K562 treated with DMSO at 1 percent for 4 hours (cell line): ENCODE data around the gene CD59. TPM values are rescaled to one million over a fixed set of nuclear protein-coding genes. Genes with fewer than 3 reads are reported as not detected.

ENCODE experiments used
- total RNA-seq: library from RNA; unstranded; fragments of 300-600 nt; gene quantifications from 2 replicates; pipeline ENCODE4 v1.2.3, GENCODE V29; 2022; ENCODE audit not compliant: insufficient read depth

The CD59 gene, protein sequence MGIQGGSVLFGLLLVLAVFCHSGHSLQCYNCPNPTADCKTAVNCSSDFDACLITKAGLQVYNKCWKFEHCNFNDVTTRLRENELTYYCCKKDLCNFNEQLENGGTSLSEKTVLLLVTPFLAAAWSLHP
- 113 and 132 TPM in 2 replicates for total RNA-seq

DNA sequence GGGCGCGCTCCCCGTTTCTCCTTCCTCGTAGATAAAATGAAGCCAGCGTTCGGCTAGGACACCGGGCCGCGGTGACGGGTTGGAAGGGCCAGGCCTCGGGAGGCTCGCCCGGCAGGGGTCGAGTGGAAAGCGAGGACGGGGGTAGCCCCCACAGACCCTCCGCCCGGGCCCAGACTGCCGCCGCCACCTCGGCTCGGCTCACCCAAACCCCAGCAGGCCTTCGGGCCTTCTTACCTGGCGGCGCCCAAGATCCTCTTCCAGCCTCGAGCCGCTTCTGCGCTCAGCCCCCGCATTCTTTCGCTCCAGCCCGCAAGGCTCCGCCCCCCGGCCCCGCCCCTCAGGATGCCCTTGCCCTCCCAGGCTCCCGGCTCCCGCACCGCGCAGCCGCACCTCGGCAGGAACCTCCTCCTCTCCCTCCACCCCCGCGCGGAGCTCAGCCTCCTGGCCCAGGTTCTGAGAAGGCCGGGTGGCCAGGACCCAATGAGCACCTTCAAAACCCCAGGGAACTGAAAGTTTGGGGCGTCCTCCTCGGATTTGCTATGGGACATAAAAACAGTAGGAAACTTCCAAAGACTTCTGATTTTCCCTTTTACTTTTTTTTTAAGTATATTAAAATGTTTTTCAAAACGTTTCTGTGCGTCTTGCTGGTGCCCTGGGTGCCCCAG, at the start of gene CD59:
Gene CD59, minus strand, starts transcription at position 276 of the 665 bp plus-strand sequence. CDS start 13,978 bp downstream, outside the sequence.

DNA sequence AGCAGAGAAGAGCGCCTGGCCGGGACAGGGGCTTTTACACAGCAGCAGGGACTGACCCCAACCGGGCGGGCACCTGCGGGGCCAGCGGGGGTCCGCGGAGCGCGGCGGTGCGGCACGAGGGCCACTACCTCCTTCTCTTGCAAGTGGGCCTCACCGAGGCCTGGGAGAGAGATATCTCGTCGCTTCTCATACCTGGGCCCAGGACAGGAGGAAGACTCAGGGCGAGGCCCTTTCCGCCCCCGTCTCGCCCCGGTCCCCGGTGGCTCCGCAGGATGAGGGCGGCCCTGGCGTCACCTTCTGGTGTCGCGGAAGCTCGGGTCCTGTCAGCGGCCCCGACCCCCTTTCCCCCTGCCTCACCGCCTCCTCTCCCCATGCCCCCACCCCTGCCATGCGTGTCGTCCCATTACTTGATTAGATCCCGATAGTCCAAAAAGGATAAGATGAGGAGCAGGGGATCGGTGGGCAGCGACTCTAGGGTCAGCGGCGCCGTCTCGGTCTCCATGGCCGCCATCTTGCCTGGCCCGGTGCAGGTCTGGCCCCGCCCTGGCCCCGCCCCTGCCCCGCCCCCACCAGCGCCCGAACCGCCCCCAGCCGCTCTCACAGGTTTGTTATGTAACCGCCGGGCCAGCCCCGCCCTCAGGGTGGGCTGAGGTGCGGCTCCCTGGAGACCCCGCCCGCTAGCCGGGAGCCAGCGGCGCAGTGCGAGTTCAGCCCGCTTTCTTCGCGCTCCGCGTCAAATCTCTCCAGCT, 37.9 kb upstream of the CD59 start, which contains the start of gene FBXO3:
Gene FBXO3, minus strand, starts transcription at position 534 of the 749 bp plus-strand sequence. Its CDS starts 23 bp downstream, at position 511.

DNA sequence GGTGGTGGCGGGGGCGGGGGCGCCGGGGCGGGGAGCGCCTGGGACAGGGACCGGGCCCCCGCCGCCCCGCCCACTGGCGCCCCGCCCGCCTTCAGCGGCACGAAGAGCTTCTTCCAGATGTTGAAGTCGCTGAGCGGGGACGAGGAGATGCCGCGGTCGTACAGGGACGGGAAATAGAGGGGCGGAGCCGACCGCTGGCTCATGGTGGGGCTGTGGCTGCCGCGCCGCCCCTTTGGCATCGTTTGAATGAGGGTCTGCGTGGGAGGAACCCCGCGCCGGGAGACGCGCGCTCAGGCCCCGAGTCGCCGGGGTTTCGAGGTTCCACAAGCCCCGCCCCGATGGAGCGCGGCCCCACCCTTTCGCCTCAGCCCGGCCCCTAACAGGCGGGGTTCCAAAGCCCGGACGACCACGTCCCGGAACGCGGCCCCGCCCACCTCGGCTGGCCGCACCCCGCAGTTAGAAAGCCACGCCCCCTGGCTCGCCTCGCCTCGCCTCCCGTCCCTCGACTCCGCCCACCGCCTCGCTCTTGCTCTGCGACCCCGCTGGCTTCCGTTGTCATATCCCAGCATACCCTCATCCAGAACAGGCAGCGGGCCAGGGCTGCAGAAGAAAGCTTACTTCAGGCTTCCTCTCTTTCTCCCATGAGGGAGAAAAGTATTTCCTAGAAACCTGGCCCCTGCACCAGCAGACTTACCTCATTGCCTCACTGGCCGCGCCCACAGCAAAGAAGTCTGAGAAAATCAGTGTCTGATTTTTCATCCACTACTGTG, 35.5 kb downstream of the CD59 start, which contains the start of gene C11orf91:
Gene C11orf91, minus strand, starts transcription at position 325 of the 770 bp plus-strand sequence. Its CDS starts 86 bp downstream, at position 239.

Other genes starting within 250 kb of the CD59 start
- gene C11orf91, start 35.6 kb downstream of the CD59 start, total RNA-seq, result not detected in 2 replicates
- 10.1 and 11.5 TPM in 2 replicates for gene FBXO3, start 38.1 kb upstream of the CD59 start, total RNA-seq
- 16.3 and 19.0 TPM in 2 replicates for gene LMO2, start 155.7 kb upstream of the CD59 start, total RNA-seq